OCI-LY3 (cell line): ENCODE measurements around the gene HMX3.

ENCODE experiments used
- CTCF ChIP-seq: fragments of 200-600, 300-600 bp; sonication (generic); IDR thresholded peaks from 2 replicates; pipeline ENCODE4 v1.5.1; 2014; ENCODE audit warnings: antibody characterized with exemption, low read length, low read depth
- EZH2phosphoT487 ChIP-seq: fragments of 200-600 bp; shearing (Covaris generic); IDR thresholded peaks from 2 replicates; pipeline ENCODE4 v1.6.1; 2018; ENCODE audit warnings: antibody characterized with exemption, mixed run types, low read depth

DNA sequence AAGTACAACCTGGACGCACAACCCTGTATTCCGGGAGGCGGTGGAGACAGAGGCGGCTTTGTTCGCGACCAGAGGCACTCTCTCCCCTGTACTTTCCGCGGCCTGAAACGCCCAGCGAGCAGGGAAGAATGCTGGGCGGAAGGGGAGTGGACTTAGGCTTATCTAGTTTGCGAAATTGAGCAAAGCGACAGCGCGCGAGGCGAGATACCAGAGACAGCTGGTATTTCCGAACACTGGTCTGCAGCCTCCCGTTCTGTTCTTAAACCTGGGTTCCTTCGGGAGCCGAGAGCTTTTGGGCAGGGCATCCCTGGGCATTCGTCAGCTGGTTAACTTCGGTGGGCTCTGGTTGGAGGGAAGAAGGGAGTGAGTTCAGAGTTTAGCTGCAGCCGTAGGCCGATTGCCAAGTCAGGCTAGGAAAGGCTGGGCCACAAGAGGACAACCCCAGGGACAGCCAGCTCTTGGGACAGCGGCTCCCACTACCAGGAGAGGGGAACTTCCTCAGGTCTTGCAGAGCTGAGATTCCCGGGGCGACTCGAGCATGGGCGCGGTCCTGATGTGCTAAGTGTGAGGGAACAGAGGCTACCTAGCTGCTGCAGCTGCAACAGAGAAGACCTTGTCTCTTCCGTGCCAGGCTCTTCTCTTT is 3.9 kb downstream of the HMX3 start:
- TF ChIP-seq CTCF (no peak), EZH2phosphoT487 (no peak)
